Measurements from ENCODE around the gene KCTD11. TPM values are rescaled to one million over a fixed set of nuclear protein-coding genes. Genes with fewer than 3 reads are reported as not detected.

KCTD11 gene
- total RNA-seq, 1 experiment from 2014 or later, result 5.4 TPM

GRCh38 chr17:7369825-7370224 lies 17.9 kb downstream of the KCTD11 start:
- no peak overlapping the region for H3K9ac ChIP-seq (ENCODE audit: low read length)
- no peak for DNase-seq (ENCODE audit: low read depth, low spot score)
- H4K20me1 ChIP-seq (ENCODE audit: insufficient read depth), result no peaks in the 10 kb centered on the region
- no peaks in the 10 kb centered on the region for H3K9me3 ChIP-seq (ENCODE audit: control insufficient read depth in 1 of 2, insufficient read depth in 1 of 2, low read depth in 1 of 2, low read length in 2 of 2)
- H3K4me1 ChIP-seq (ENCODE audit: control insufficient read depth in 1 of 2, insufficient read depth in 2 of 2, low read length in 2 of 2), result no peaks in the 10 kb centered on the region
- CTCF ChIA-PET, result interaction anchor here (0.9 kb wide), 1 partner anchor 14 kb away, joined by 4 read pairs; no protein-coding TSS in a partner anchor
- H3K9me2 ChIP-seq (ENCODE audit: insufficient read depth), result no peaks in the 10 kb centered on the region
- ATAC-seq, result no peak
- H3K27me3 ChIP-seq (ENCODE audit: insufficient read depth, low read length), result no peaks in the 10 kb centered on the region
- no peaks in the 10 kb centered on the region for H3K79me2 ChIP-seq (ENCODE audit: insufficient read depth, low read length)
- no peak overlapping the region for H3K27ac ChIP-seq (ENCODE audit: low read depth, low read length)
- no peaks in the 10 kb centered on the region for H3K36me3 ChIP-seq (ENCODE audit: control insufficient read depth in 1 of 2, insufficient read depth in 2 of 2, low read length in 2 of 2)
- TF ChIP-seq SIN3A (IDR thresholded peaks at IDR 0.05; ENCODE audit: low read depth), result no peak
- TF ChIP-seq ATF3 (IDR thresholded peaks at IDR 0.05), result no peak
- H3K4me3 ChIP-seq (replicated peaks in 1 of 2; ENCODE audit: low read depth in 1 of 2, low read length in 2 of 2), result no peak overlapping the region
- no TSS peak for BruUV-seq (replicated peaks)
- RAD21 ChIA-PET (ENCODE audit: low non-redundant PET in 1 of 2, low total read pairs in 2 of 2, uncharacterized antibody in 2 of 2, unreplicated experiment in 2 of 2), result no interaction called here
- intact Hi-C loops (cut with micrococcal nuclease), result no loop called here
- POLR2A ChIA-PET, result no interaction called here
- H2AFZ ChIP-seq (ENCODE audit: low read depth, low read length, poor library complexity, severe bottlenecking), result no peak overlapping the region
- no peak overlapping the region for H3K4me2 ChIP-seq (ENCODE audit: low read length)

GRCh38 chr17:7370853-7371252 lies 18.9 kb downstream of the KCTD11 start:
- H3K27me3 ChIP-seq (ENCODE audit: insufficient read depth, low read length), result no peaks in the 10 kb centered on the region
- H3K4me3 ChIP-seq (replicated peaks in 1 of 2; ENCODE audit: low read depth in 1 of 2, low read length in 2 of 2), result no peak overlapping the region
- H3K79me2 ChIP-seq (ENCODE audit: insufficient read depth, low read length), result no peaks in the 10 kb centered on the region
- H2AFZ ChIP-seq (ENCODE audit: low read depth, low read length, poor library complexity, severe bottlenecking), result no peak overlapping the region
- ChIA-PET CTCF (interaction anchor here (0.9 kb wide), 1 partner anchor 15 kb away, joined by 4 read pairs; no protein-coding TSS in a partner anchor), POLR2A (no interaction called here), RAD21 (ENCODE audit: low non-redundant PET in 1 of 2, low total read pairs in 2 of 2, uncharacterized antibody in 2 of 2, unreplicated experiment in 2 of 2) (no interaction called here)
- H3K4me2 ChIP-seq (ENCODE audit: low read length), result no peak overlapping the region
- ATAC-seq (no peak), DNase-seq (ENCODE audit: low read depth, low spot score) (no peak)
- TF ChIP-seq CTCF (IDR thresholded peaks at IDR 0.05 in 2 of 3, conservative IDR thresholded peaks at IDR 0.05 in 1 of 3; ENCODE audit: borderline replicate concordance in 1 of 3, insufficient read depth in 1 of 3, low read depth in 2 of 3, low read length in 2 of 3) (no peak), ATF3 (IDR thresholded peaks at IDR 0.05) (no peak)
- H3K9me2 ChIP-seq (ENCODE audit: insufficient read depth), result no peaks in the 10 kb centered on the region
- H3K9me3 ChIP-seq (ENCODE audit: control insufficient read depth in 1 of 2, insufficient read depth in 1 of 2, low read depth in 1 of 2, low read length in 2 of 2), result no peaks in the 10 kb centered on the region
- BruUV-seq (replicated peaks), result no TSS peak
- no peaks in the 10 kb centered on the region for H3K36me3 ChIP-seq (ENCODE audit: control insufficient read depth in 1 of 2, insufficient read depth in 2 of 2, low read length in 2 of 2)
- H4K20me1 ChIP-seq (ENCODE audit: insufficient read depth), result no peaks in the 10 kb centered on the region
- H3K27ac ChIP-seq (ENCODE audit: low read depth, low read length), result no peak overlapping the region
- no peak overlapping the region for H3K9ac ChIP-seq (ENCODE audit: low read length)
- H3K4me1 ChIP-seq (ENCODE audit: control insufficient read depth in 1 of 2, insufficient read depth in 2 of 2, low read length in 2 of 2), result no peaks in the 10 kb centered on the region
- intact Hi-C loops (cut with micrococcal nuclease), result no loop called here
